Stimulated activated naive CD8-positive, alpha-beta T cell treated with anti-CD3 and anti-CD28 coated beads, Interleukin-15, amount 100 ng/mL, for 72 hours (primary cell): ENCODE data around the gene MATN1.
A peak's percentile ranks its signal among the peaks of the same experiment; 100 is the strongest.

Experiments used
- ATAC-seq: fragments of 150-1000 bp; cut with Tn5 transposase; 2 replicates; pipeline ENCODE4 v1.10.0; 2021; ENCODE audit warnings: mild to moderate bottlenecking, moderate library complexity
- DNase-seq, 2 donors: peaks; one replicate each; pipeline ENCODE4 v3.0.0; 2021 to 2022
- H3K27ac Mint-ChIP-seq, 2 donors: one replicate each; pipeline ENCODE4 v1.8.0; 2022; ENCODE audit warnings: mild to moderate bottlenecking in 2 of 2, mixed read lengths in 2 of 2, moderate library complexity in 2 of 2
- H3K27me3 Mint-ChIP-seq: one replicate; pipeline ENCODE4 v1.8.0; 2022; ENCODE audit warnings: mixed read lengths
- H3K4me1 Mint-ChIP-seq: one replicate; pipeline ENCODE4 v1.8.0; 2022; ENCODE audit warnings: mild to moderate bottlenecking, mixed read lengths
- H3K4me3 Mint-ChIP-seq, 2 donors: one replicate each; pipeline ENCODE4 v1.8.0; 2022; ENCODE audit warnings: mild to moderate bottlenecking in 2 of 2, mixed read lengths in 2 of 2, moderate library complexity in 1 of 2
- H3K9me3 Mint-ChIP-seq, 2 donors: one replicate each; pipeline ENCODE4 v1.8.0; 2022; ENCODE audit warnings: mixed read lengths in 2 of 2

Gene MATN1

DNA sequence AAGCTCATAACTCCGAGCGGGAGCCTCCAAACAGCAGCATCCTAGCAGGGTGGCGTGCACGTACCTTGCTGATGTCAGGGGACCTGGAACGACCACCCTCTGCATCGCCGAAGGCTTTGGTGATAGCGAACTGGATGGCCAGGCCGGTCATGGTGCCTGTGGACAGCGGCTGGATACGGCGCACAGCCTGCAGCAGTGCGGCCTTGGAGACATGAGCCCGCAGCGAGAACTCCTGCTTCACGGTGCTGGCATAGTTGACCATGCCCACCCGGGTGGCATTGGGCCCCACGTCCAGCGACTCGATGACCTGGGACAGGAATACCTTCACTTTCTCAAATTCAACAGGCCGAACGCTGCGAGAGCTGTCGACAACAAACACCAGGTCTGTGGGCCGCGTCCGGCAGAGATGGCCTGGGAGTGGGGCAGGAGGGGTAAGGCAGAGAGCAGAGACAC, 2.0 kb downstream of the MATN1 start:
- no peak for ATAC-seq
- Mint-ChIP-seq H3K9me3 (no peaks in the 10 kb centered on the region), H3K27ac (no peak overlapping the region), H3K4me3 (no peak overlapping the region), H3K27me3 (no peaks in the 10 kb centered on the region), H3K4me1 (peaks cover 66% of the 10 kb centered on the region)
- DNase-seq: no peak

GRCh38 chr1:30720271-30721223, 2.8 kb downstream of the MATN1 start:
- no peaks in the 10 kb centered on the region for H3K9me3 Mint-ChIP-seq
- DNase-seq (no peak), ATAC-seq (no peak)
- H3K27me3 Mint-ChIP-seq: no peaks in the 10 kb centered on the region
- peak overlapping the region; percentile 91 to 95 for H3K4me3 Mint-ChIP-seq
- H3K4me1 Mint-ChIP-seq: peaks cover 66% of the 10 kb centered on the region
- no peak overlapping the region for H3K27ac Mint-ChIP-seq

- DNase-seq: no peak
- H3K4me3 Mint-ChIP-seq: peak overlapping the region; percentile 91 to 95
- H3K4me1 Mint-ChIP-seq: peaks cover 65% of the 10 kb centered on the region
- no peaks in the 10 kb centered on the region for H3K27me3 Mint-ChIP-seq
- peak overlapping the region; percentile 94 to 99 for H3K27ac Mint-ChIP-seq
- ATAC-seq: no peak
- peaks cover 0 to 8% of the 10 kb centered on the region in 2 donors for H3K9me3 Mint-ChIP-seq
Observed at GRCh38 chr1:30719406-30720270, 3.7 kb downstream of the MATN1 start.

DNA sequence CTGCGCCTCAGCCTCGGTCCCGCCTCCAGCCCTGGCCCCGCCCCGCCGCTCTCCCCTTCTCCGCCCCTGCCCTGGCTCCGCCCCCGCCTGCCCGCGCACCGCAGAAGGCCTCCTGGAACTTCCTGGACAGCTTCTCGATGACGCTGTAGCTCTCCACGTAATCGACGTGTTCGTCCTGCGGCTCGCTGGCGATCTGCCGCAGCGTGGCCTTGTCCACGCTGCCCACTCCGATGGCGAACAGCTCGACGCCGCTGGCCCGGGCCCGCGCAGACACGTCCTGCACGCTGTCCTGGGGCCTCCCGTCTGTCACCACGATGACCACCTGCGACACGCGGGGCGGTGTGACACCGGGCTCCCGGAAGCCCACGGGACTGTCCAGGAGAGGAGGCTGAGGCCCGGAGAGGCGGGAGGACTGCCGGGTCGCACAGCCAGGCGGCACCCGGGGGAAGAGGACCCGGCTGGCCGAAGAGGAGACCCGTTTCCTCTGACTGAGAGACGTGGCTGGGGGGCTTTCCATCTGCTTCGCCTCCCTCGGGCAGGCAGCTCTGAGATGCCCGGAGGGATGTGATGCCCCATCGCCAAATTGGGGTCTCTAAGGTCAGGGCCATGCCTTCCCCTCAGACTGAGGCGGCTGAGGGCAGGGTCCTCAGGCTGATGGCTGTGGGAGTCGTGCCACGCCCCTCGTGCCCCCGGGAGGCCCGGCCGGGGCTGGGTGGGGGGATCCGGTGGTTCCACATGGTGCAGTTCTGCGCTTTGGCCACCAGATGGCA, 4.6 kb downstream of the MATN1 start:
- Mint-ChIP-seq H3K4me1 (peaks cover 56% of the 10 kb centered on the region), H3K9me3 (peaks cover 0 to 10% of the 10 kb centered on the region in 2 donors), H3K27ac (peak overlapping the region; percentile 94 to 99), H3K4me3 (peak overlapping the region; percentile 91 to 95), H3K27me3 (no peaks in the 10 kb centered on the region)
- peak; percentile 91 to 97 for DNase-seq
- peak; percentile 77 for ATAC-seq

GRCh38 chr1:30718091-30718635, 5.2 kb downstream of the MATN1 start:
- ATAC-seq (peak; percentile 94), DNase-seq (peak; percentile 99)
- Mint-ChIP-seq H3K9me3 (peaks cover 0 to 10% of the 10 kb centered on the region in 2 donors), H3K4me1 (peaks cover 50% of the 10 kb centered on the region), H3K27ac (peak overlapping the region; percentile 91 to 92), H3K4me3 (peak overlapping the region; percentile 91 to 97), H3K27me3 (no peaks in the 10 kb centered on the region)

GRCh38 chr1:30716646-30717045, 6.7 kb downstream of the MATN1 start:
- ATAC-seq: no peak
- H3K27ac Mint-ChIP-seq: no peak overlapping the region
- no peaks in the 10 kb centered on the region for H3K27me3 Mint-ChIP-seq
- peaks cover 39% of the 10 kb centered on the region for H3K4me1 Mint-ChIP-seq
- no peak for DNase-seq
- peaks cover 0 to 10% of the 10 kb centered on the region in 2 donors for H3K9me3 Mint-ChIP-seq
- H3K4me3 Mint-ChIP-seq: peak overlapping the region; percentile 23 to 63

GRCh38 chr1:30715886-30716285, 7.5 kb downstream of the MATN1 start:
- Mint-ChIP-seq H3K9me3 (peaks cover 0 to 10% of the 10 kb centered on the region in 2 donors), H3K27ac (no peak overlapping the region), H3K4me3 (no peak overlapping the region), H3K4me1 (peaks cover 31% of the 10 kb centered on the region), H3K27me3 (no peaks in the 10 kb centered on the region)
- DNase-seq (no peak), ATAC-seq (no peak)

GRCh38 chr1:30715216-30715615, 8.2 kb downstream of the MATN1 start:
- ATAC-seq (no peak), DNase-seq (no peak)
- H3K27ac Mint-ChIP-seq: no peak overlapping the region
- H3K27me3 Mint-ChIP-seq: no peaks in the 10 kb centered on the region
- H3K4me1 Mint-ChIP-seq: peaks cover 24% of the 10 kb centered on the region
- no peak overlapping the region for H3K4me3 Mint-ChIP-seq
- peaks cover 0 to 10% of the 10 kb centered on the region in 2 donors for H3K9me3 Mint-ChIP-seq

- H3K27ac Mint-ChIP-seq: no peak overlapping the region
- no peak overlapping the region for H3K4me3 Mint-ChIP-seq
- no peak for DNase-seq
- H3K9me3 Mint-ChIP-seq: peaks cover 0 to 10% of the 10 kb centered on the region in 2 donors
- ATAC-seq: no peak
- no peaks in the 10 kb centered on the region for H3K27me3 Mint-ChIP-seq
- peaks cover 18% of the 10 kb centered on the region for H3K4me1 Mint-ChIP-seq
Observed at GRCh38 chr1:30714536-30715090, 8.8 kb downstream of the MATN1 start.

GRCh38 chr1:30714025-30714424, 9.4 kb downstream of the MATN1 start:
- Mint-ChIP-seq H3K4me3 (no peak overlapping the region), H3K27ac (no peak overlapping the region)

GRCh38 chr1:30713311-30713710, 10.1 kb downstream of the MATN1 start:
- peaks cover 0 to 10% of the 10 kb centered on the region in 2 donors for H3K9me3 Mint-ChIP-seq
- ATAC-seq: no peak
- H3K4me3 Mint-ChIP-seq: no peak overlapping the region
- peaks cover 14% of the 10 kb centered on the region for H3K4me1 Mint-ChIP-seq
- no peak overlapping the region for H3K27ac Mint-ChIP-seq
- no peak for DNase-seq
- peaks cover 9% of the 10 kb centered on the region for H3K27me3 Mint-ChIP-seq

More at GRCh38 chr1:30714025-30714424, 9.4 kb downstream of the MATN1 start:
- Mint-ChIP-seq H3K27me3 (peaks cover 1% of the 10 kb centered on the region), H3K4me1 (peaks cover 14% of the 10 kb centered on the region), H3K9me3 (peaks cover 0 to 10% of the 10 kb centered on the region in 2 donors)
- DNase-seq: no peak
- no peak for ATAC-seq

DNA sequence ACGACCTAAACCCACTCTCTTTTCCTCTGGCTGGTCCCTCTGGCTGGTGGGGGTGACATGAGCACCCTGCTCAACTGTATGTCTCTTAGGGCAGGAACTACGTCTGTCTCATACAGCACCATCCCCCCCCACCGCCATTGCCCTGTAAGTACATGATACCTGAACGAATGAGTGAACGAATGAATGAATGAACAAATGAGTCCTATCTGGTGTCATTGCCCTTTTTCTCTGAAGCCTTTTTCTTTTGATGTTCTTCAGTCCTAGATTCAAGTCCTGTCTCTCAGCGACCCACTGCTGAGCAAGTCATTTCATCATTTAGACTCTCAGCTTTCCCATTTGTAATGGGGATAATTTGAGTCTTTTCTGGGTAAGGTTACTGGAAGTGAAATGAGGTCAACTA, 10.8 kb downstream of the MATN1 start:
- Mint-ChIP-seq H3K4me3 (no peak overlapping the region), H3K27ac (peak overlapping the region in 1 of 2 donors; percentile 23), H3K4me1 (peaks cover 9% of the 10 kb centered on the region), H3K9me3 (peaks cover 0 to 10% of the 10 kb centered on the region in 2 donors), H3K27me3 (peaks cover 14% of the 10 kb centered on the region)
- no peak for ATAC-seq
- DNase-seq: no peak

DNA sequence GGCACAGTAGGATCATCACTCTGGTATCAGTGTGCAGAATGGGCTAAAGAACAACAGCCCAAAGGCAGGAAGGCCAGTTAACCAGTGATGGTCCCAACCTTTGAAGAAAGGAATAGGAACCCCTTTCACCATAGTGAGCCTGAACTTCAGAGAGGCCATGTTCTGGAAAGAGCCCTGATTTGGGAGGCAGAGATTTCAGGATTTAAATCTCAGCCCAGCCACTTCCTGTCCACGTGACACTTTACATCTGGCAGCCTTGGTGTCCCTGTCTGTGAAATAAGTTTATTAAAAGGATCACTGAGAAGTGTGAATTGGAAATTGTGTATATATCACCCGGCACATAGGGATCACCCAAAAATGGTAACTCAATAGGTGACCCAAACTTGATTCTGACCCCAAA, 13.0 kb downstream of the MATN1 start:
- Mint-ChIP-seq H3K4me3 (no peak overlapping the region), H3K27ac (no peak overlapping the region), H3K4me1 (no peaks in the 10 kb centered on the region), H3K27me3 (peaks cover 14% of the 10 kb centered on the region), H3K9me3 (peaks cover 0 to 9% of the 10 kb centered on the region in 2 donors)
- no peak for DNase-seq
- no peak for ATAC-seq

- H3K27me3 Mint-ChIP-seq: peaks cover 14% of the 10 kb centered on the region
- ATAC-seq: no peak
Observed at GRCh38 chr1:30708361-30708728, 15.0 kb downstream of the MATN1 start.

More at GRCh38 chr1:30708361-30708728, 15.0 kb downstream of the MATN1 start:
- no peaks in the 10 kb centered on the region for H3K4me1 Mint-ChIP-seq
- no peaks in the 10 kb centered on the region for H3K9me3 Mint-ChIP-seq
- H3K4me3 Mint-ChIP-seq: no peak overlapping the region
- H3K27ac Mint-ChIP-seq: no peak overlapping the region
- no peak for DNase-seq
